A673 (cell line): ENCODE measurements around the gene OSBPL6. TPM values are rescaled to one million over a fixed set of nuclear protein-coding genes. Genes with fewer than 3 reads are reported as not detected.
"Not testable (repeated sequence)": the region's sequence is repeated elsewhere in the genome, so short reads cannot be mapped to it uniquely, and the experiment has no call there.

Source experiments
- BruUV-seq: library from RNA; stranded (reverse); fragments of 400-500 nt; replicated peaks from 2 replicates; lab custom pipeline; 2021; lab: Mats Ljungman, UMichigan
- CTCF ChIA-PET: fragments of 300-600 bp; sonication (Branson Sonifier 250); formaldehyde crosslinking; loops from one replicate; lab custom pipeline; 2022; ENCODE audit warnings: antibody characterized with exemption; lab: Charles Lee
- POLR2A ChIA-PET: fragments of 300-600 bp; sonication (Branson Sonifier 250); formaldehyde crosslinking; loops from one replicate; lab custom pipeline; 2022; ENCODE audit warnings: antibody characterized with exemption; ENCODE audit not compliant: low non-redundant PET; lab: Charles Lee
- DNase-seq: peaks from one replicate; pipeline ENCODE4 v3.0.0-alpha.2; 2015; ENCODE audit warnings: low spot score
- H3K27ac ChIP-seq: fragments of 200-600 bp; sonication (generic); 2 replicates; pipeline ENCODE4 v1.5.1; 2016; ENCODE audit warnings: mixed run types, low read depth, mild to moderate bottlenecking, mixed read lengths, antibody characterized with exemption, low read length; ENCODE audit not compliant: poor library complexity, severe bottlenecking
- H3K27me3 ChIP-seq: fragments of 200-600 bp; sonication (generic); replicated peaks from 2 replicates; pipeline ENCODE4 v1.6.1; 2017; ENCODE audit warnings: mixed run types, low read depth, mild to moderate bottlenecking, mixed read lengths, antibody characterized with exemption, low read length; ENCODE audit not compliant: insufficient read depth, poor library complexity
- H3K36me3 ChIP-seq: fragments of 200-600 bp; sonication (generic); 2 replicates; pipeline ENCODE4 v1.6.1; 2016; ENCODE audit warnings: mixed run types, mild to moderate bottlenecking, mixed read lengths, antibody characterized with exemption, low read length; ENCODE audit not compliant: insufficient read depth, poor library complexity, severe bottlenecking
- H3K4me1 ChIP-seq: fragments of 200-600 bp; sonication (generic); 2 replicates; pipeline ENCODE4 v1.6.1; 2017; ENCODE audit warnings: mixed run types, mild to moderate bottlenecking, mixed read lengths, antibody characterized with exemption, low read length; ENCODE audit not compliant: insufficient read depth, poor library complexity, severe bottlenecking
- H3K4me3 ChIP-seq: fragments of 200-600 bp; sonication (generic); 2 replicates; pipeline ENCODE4 v1.5.1; 2016; ENCODE audit warnings: low read depth, mixed run types, mild to moderate bottlenecking, mixed read lengths, low read length; ENCODE audit not compliant: poor library complexity, severe bottlenecking
- H3K9me3 ChIP-seq: fragments of 200-600 bp; sonication (generic); 2 replicates; pipeline ENCODE4 v1.6.1; 2016; ENCODE audit warnings: mixed run types, low read depth, mild to moderate bottlenecking, mixed read lengths, antibody characterized with exemption, low read length; ENCODE audit not compliant: poor library complexity, severe bottlenecking
- EZH2 ChIP-seq: fragments of 200-600 bp; sonication (generic); IDR thresholded peaks from 2 replicates; pipeline ENCODE4 v1.6.1; 2017; ENCODE audit warnings: borderline replicate concordance, low read depth, mild to moderate bottlenecking, mixed read lengths, antibody characterized with exemption, low read length; ENCODE audit not compliant: poor library complexity, severe bottlenecking
- intact Hi-C: fragments of 100-400 bp; cut with micrococcal nuclease; formaldehyde crosslinking; loops from one replicate; pipeline ENCODE4 v1.10.0; 2022; ENCODE audit not compliant: unreplicated experiment
- total RNA-seq: library from RNA; stranded (reverse); gene quantifications from 2 replicates; pipeline ENCODE4 v1.2.3, GENCODE V29; 2021
- TF ChIP-seq, protein P1 (sequence below): fragments of 300-800, 200-600 bp; sonication (generic); conservative IDR thresholded peaks from 2 replicates; pipeline ENCODE4 v1.5.1; 2017; ENCODE audit warnings: low read depth, mild to moderate bottlenecking, antibody characterized with exemption, low read length, moderate library complexity, mixed read lengths

The OSBPL6 gene
- total RNA-seq, 1 experiment from 2014 or later, result 19.3 TPM

DNA sequence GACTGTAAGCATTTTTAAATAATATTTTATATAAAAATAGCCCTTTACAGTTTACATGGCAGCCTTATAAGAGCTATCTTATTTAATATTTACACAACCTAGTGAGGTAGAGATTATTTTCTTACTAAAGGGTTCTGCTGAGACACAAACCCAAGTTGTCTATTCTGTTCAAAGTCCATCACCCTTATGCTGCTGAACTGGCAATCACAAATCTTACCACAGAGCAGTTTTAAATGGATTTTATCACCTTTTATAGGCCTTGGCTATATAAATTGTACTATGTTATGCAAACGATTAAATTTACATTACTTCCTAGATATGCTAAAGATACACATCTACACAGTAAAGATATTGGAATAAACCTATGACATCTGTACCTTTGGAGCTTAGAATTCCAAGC, 41.3 kb upstream of the OSBPL6 start:
- intact Hi-C loops, result no loop called here
- ChIA-PET POLR2A (no interaction called here), CTCF (no interaction called here)

DNA sequence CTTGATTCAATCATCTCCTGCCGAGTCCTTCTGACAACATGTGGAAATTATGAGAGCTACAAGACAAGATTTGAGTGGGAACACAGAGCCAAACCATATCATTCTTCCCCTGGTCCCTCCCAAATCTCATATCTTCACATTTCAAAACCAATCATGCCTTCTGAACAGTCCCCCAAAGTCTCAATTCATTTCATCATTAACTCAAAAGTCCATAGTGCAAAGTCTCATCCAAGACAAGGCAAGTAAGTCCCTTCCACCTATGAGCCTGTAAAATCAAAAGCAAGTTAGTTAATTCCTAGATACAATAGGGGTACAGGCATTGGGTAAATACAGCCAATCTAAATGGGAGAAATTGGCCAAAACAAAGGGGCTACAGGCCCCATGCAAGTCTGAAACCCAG, 40.4 kb upstream of the OSBPL6 start:
- H3K27ac ChIP-seq, H3K27me3 ChIP-seq, H3K4me3 ChIP-seq, BruUV-seq, DNase-seq, intact Hi-C loops, CTCF ChIA-PET, H3K4me1 ChIP-seq, POLR2A ChIA-PET, H3K9me3 ChIP-seq, H3K36me3 ChIP-seq: not testable (repeated sequence)

More for the DNA sequence above, 41.3 kb upstream of the OSBPL6 start:
- DNase-seq, result no peak
- Histone ChIP-seq H3K9me3 (no peaks in the 10 kb centered on the region), H3K27ac (no peak overlapping the region), H3K36me3 (no peaks in the 10 kb centered on the region), H3K4me3 (no peak overlapping the region), H3K27me3 (no peaks in the 10 kb centered on the region), H3K4me1 (no peaks in the 10 kb centered on the region)
- TF ChIP-seq, protein P1, sequence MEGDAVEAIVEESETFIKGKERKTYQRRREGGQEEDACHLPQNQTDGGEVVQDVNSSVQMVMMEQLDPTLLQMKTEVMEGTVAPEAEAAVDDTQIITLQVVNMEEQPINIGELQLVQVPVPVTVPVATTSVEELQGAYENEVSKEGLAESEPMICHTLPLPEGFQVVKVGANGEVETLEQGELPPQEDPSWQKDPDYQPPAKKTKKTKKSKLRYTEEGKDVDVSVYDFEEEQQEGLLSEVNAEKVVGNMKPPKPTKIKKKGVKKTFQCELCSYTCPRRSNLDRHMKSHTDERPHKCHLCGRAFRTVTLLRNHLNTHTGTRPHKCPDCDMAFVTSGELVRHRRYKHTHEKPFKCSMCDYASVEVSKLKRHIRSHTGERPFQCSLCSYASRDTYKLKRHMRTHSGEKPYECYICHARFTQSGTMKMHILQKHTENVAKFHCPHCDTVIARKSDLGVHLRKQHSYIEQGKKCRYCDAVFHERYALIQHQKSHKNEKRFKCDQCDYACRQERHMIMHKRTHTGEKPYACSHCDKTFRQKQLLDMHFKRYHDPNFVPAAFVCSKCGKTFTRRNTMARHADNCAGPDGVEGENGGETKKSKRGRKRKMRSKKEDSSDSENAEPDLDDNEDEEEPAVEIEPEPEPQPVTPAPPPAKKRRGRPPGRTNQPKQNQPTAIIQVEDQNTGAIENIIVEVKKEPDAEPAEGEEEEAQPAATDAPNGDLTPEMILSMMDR, result no peak
- TF ChIP-seq EZH2, result no peak
- BruUV-seq, result no TSS peak

DNA sequence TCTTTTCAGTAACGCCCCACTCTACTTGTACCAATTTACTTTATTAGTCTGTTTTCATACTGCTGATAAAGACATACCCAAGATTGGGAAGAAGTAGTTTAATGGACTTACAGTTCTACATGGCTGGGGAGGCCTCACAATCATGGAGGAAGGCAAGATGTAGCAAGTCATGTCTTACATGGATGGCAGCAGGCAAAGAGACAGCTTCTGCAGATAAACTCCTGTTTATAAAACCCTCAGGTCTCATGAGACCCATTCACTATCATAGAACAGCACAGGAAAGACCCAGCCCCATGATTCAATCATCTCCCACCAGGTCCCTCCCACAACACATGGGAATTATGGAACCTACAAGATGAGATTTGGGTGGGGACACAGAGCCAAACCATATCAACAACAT, 38.8 kb upstream of the OSBPL6 start:
- H3K4me1 ChIP-seq, result no peaks in the 10 kb centered on the region
- TF ChIP-seq, protein P1, result no peak
- no peak for TF ChIP-seq EZH2
- H3K27me3 ChIP-seq, result no peaks in the 10 kb centered on the region
- ChIA-PET CTCF (no interaction called here), POLR2A (no interaction called here)
- H3K9me3 ChIP-seq, result no peaks in the 10 kb centered on the region
- intact Hi-C loops, result no loop called here
- H3K27ac ChIP-seq, result no peak overlapping the region
- no TSS peak for BruUV-seq
- no peak overlapping the region for H3K4me3 ChIP-seq
- H3K36me3 ChIP-seq, result no peaks in the 10 kb centered on the region
- no peak for DNase-seq

DNA sequence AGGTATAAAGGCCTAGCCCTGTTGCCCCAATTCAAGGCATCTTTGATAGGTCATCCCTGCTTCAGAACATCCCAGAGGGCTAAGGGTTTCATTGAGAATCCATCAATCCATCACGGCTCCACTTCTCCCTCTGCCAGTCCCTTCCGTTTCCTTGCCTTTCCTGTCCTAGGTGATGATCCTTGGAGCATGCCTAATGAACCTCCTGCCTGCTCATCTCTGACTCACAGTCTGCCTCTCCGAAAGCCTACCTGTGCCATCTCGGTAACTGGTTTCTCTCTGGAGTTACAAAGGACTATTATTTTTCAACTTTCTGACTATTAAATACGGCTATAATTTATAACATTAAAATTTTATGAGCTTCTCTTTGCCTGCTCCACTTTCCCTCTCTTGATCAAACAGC, 36.7 kb upstream of the OSBPL6 start:
- no peaks in the 10 kb centered on the region for H3K4me1 ChIP-seq
- intact Hi-C loops, result no loop called here
- H3K27me3 ChIP-seq, result no peaks in the 10 kb centered on the region
- POLR2A ChIA-PET, result no interaction called here
- no peak overlapping the region for H3K27ac ChIP-seq
- no peaks in the 10 kb centered on the region for H3K36me3 ChIP-seq
- no peak overlapping the region for H3K4me3 ChIP-seq
- TF ChIP-seq, protein P1, result no peak
- TF ChIP-seq EZH2, result no peak
- no TSS peak for BruUV-seq
- CTCF ChIA-PET, result no interaction called here
- no peaks in the 10 kb centered on the region for H3K9me3 ChIP-seq
- no peak for DNase-seq
